GM18951 (cell line): ENCODE measurements around the gene TRHDE.

Experiments
- POLR2A ChIP-seq: IDR thresholded peaks from 4 replicates; pipeline ENCODE4 v1.6.1; 2011; ENCODE audit warnings: mild to moderate bottlenecking; ENCODE audit not compliant: insufficient read length, insufficient read depth; ENCODE audit errors: extremely low read depth
- in situ Hi-C: fragments of 300-500 bp; cut with MboI; formaldehyde crosslinking; loops from one replicate; pipeline ENCODE4 v1.12.0; 2022; ENCODE audit warnings: low sequenced_read_pairs, mixed read lengths, inconsistent platforms; ENCODE audit not compliant: unreplicated experiment

Gene TRHDE

DNA sequence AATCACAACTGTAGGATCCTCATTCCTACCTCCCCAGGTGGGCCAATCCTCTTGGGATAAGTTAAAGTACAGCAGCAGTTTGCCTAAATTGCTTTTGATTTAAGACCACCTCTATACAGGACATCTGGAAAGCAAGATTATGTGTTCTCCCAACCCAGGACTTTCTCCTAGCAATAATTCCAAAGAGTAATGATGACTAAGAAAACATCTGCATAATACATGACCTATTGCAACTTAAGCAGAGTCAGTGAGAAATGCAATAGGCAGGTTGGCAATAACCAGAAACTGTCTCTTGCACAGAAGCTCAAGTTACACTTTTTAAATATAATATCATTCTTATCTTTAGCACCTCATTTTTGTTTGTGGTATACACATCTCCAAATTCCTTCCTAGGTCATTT, 275.4 kb downstream of the TRHDE start:
- no peak for TF ChIP-seq POLR2A
- in situ Hi-C loops: no loop called here

DNA sequence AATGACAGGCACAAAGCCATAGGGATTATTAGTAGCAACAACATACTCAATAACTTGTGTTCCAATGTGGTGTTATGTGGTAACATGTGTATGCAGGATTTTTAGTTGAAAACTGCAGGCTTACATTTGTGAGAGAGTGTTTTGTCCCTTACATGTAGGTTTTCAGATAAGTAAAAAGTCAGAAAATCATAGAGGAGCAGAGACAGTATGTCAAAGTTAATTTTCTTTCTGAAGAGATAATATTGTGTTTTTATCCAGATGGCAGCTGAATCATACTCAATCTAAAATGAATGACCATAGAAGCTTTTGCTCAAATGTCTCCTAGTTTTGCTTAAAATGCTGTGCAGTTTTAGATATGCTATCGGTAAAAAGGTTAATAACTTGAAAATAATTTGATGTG, 277.0 kb downstream of the TRHDE start:
- TF ChIP-seq POLR2A: no peak
- in situ Hi-C loops: no loop called here

DNA sequence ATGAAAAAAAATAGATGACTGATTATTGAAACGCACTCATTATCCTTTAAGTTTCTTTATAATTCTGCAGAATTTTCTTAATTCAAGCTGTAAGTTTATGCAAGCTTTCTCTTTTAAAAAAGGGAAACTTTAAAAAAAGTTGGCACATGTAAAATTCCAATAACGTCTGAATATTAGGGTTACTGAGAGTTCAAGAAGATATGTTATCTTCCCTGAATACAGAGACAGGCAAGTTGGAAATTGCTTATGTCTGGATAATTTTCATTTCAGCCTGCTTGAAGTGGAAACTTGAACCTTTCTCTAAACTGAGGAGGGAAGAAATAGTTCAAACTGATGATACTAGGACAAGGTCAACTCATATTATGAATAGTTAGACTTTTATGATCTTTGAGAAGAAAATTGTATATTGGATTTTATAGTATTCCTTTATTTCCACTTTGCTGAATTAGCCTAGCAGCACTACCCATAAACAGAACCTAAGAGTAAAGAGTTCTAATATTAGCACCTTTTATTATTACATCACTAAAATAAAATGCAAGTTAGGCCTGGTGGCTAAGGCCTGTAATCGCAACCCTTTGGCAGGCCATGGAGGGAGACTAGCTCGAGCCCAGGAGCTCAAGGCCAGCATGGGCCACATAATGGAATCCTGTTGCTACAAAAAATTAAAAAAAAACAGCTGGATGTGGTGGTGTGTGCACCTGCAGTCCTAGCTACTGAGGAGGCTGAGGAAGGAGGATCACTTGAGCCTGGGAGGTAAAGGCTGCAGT, 288.0 kb downstream of the TRHDE start:
- in situ Hi-C loops: no loop called here
- TF ChIP-seq POLR2A: no peak

DNA sequence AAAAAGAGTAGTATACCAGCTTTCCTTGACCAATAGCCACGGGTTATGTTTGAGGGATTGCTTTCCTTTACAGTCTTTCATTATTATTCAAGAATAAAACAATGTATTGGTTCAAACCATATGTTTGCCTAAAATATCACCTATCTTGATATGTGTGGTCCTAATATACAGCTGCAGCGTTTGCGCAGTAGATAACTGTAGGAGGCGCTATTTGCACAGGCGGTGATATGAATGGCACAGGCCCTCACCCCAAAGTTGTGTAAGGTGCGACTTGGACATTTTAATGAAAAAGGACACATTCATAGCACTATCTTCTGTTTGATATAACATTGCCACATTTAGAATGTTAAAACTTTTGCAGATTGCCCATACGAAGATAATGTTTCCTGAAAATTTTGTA, 298.4 kb downstream of the TRHDE start:
- no peak for TF ChIP-seq POLR2A
- in situ Hi-C loops: no loop called here

DNA sequence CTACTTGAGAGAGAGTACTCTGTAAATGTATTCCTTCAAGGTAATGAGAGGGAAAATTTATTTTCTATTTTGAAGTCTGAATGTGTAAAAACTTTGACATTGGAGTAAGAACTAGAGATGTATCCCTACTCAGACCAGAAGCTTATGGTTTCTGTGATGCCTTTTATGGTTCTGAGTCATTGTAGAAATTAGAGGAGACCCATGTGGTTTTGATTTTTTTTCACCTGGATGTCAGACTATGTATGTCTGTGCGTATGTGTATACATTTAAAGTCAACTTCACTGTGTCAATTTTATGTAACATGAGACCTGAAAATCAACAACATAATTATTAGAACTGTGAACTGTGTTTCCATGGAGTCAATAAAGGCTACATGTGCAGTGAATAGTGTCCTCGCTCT, 302.0 kb downstream of the TRHDE start:
- in situ Hi-C loops: no loop called here
- TF ChIP-seq POLR2A: no peak

DNA sequence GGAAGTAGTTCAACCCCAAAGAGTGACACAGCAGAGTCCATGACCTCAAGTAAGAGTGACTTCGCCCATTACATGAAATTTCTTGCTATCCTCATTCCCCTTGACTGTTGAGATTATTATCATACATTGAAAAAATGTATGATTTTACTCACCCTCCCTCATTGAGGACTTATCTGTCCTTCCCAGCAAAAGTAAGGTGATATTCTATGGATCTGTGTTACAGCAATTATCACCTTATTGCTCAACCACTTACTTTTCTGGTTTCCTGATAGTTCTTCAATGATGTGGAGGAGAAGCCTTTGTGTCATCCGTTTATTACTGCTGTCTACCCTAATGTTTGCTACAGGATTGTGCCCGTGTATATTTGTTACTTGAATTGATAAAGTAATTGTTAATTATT, 306.2 kb downstream of the TRHDE start:
- in situ Hi-C loops: no loop called here
- no peak for TF ChIP-seq POLR2A

DNA sequence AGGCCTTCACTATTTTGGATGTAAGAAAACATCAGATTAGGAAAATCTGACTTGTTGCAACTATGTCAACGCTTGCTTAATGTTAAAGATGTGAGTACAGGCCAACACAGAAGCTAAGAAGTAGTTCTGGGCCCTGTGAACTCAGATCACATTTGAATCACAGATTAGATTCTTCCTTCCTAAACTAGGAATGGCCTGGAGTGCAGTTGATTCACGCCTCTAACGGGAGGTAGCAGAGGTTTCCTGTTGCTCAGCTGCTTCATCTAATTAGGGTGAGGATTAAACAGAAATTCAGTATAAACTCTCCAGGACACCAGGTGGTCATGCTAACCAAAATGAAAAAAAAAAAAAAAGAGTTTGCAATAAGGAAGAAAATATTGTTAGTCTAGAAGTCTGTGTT, 314.3 kb downstream of the TRHDE start:
- in situ Hi-C loops: no loop called here
- TF ChIP-seq POLR2A: no peak

DNA sequence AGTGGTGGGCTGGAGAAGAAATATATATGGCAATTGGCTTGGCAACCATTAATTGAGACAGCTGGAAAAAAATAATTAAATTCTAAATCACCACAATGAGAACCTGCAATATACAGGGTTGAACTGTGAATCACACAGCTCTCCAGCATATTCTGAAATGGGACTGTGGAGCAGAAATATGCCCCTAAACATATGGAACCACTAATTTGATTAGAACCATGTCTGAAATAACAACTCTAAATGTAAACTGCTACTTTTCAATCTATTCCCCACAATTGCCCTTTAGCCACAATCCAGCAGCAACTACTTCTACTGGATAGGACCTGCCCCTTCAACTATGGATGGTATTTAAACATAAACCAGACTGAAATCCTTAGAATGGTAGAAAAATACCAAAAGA, 330.4 kb downstream of the TRHDE start:
- in situ Hi-C loops: no loop called here
- TF ChIP-seq POLR2A: no peak

DNA sequence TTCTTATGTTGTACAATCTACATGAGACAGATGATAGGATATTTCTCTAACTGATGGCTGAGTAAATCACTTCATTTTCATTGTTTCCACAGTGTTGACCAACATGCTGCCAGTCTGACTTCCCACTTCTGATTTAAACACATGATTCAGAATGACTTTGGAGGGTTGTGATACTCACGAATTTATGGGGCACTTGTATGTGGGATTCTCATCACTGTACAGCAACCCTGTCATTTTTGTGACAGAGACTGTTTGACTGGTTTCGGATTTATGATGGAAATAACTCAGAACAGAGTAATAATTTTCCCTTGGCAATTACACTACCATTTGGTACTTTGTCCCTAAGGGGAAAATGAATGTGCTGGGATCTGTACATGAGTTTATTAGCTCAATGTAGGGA, 333.8 kb downstream of the TRHDE start:
- TF ChIP-seq POLR2A: no peak
- in situ Hi-C loops: no loop called here

DNA sequence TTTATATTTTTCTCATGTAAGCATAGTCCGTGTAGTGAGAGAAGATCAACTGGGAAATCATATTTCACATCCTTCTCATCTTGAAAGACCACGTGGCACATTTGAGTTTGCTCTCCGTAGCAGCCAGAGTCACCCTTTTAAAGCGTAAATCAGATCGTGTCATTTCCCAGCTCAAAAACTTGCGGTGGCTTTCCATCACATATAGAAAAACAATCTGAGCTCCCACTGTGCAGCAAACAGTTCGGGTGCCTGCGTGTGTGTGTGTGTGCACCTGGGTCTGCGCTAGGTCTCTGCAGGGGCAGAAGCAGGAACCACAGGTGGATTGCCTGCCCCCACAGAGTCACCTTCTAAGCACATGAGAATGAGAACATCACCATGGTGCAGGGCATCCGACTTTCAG, 338.2 kb downstream of the TRHDE start:
- in situ Hi-C loops: no loop called here
- no peak for TF ChIP-seq POLR2A

DNA sequence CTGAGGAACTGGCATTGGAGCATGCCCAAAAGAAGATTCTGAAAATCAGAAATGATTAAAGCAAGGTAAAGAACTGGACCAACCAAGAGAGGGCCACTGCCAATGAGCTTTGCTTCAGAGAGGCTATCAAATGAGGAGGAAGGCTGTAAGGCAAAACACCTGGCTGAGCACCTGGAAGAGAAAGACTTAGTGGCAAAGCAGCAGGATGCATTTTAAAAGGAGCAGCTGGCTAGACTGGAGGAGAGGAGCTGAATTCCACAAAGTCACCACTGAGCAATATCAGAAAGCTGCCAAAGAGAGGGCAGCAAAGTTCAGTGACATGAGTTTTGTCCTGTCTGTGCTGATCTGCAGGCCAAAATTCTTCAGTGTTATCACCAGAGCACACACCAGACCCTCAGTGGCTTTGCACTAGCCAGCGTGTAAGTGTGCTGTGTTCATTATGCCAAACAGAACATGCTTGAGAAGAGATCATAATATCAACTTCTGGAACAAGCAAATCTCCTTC, 338.7 kb downstream of the TRHDE start:
- in situ Hi-C loops: no loop called here
- TF ChIP-seq POLR2A: no peak

DNA sequence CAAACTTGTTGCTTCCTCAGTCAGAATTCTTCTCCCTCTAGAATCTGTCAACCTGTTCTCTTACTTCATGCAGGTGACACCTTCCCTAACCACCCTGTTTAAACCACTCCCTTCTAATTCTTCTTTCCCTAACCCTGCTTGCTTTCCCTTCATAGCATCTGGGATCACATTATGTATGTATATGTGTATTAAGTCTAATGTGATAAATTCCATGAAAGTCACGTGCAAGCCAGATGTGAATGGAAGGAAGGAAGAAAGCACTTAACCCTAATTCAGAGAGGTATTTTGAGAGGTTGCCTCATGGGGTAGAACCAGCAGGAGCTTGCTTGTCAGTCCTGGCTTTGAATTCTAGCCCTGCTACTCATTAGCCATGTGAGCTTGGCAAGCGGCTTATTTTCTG, 340.0 kb downstream of the TRHDE start:
- in situ Hi-C loops: no loop called here

DNA sequence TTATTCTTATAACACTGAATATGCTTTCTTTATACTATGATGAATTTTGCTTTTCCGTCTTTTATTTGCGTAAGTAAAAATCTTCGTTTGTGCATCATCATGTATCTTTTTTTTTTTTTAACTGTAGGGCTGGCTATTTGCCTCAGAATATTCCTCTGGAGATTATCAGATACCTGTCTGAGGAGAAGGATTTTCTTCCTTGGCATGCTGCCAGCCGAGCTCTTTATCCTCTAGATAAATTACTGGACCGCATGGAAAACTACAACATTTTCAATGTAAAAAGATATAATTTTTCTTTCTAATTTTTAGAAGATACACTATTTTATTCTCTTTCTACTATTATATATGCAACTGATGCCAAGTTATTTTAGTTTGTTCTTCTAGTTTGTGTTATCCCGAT, 346.6 kb downstream of the TRHDE start:
- TF ChIP-seq POLR2A: no peak
- in situ Hi-C loops: no loop called here

More for the DNA sequence above, 340.0 kb downstream of the TRHDE start:
- no peak for TF ChIP-seq POLR2A

DNA sequence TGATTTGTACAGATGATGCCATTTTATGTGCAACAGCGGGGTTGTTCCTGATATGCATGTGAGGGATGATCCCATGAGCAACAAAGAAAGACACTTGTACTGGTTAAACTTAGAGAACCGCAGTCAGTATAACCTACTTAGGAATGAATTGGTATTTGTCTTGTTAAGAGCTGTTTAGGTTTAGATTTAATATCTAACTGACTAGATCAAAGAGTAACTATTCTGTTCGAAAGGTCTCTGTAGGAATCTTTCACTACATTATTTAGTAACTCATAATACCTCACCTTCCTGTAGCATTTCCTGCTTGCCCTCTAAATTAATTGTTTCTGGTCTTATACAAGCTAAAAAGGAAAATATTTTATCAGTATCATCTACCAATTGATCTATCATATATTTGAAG, 350.4 kb downstream of the TRHDE start:
- in situ Hi-C loops: no loop called here
- no peak for TF ChIP-seq POLR2A
